Breast epithelium (tissue), 4 donors: ENCODE data around the gene TOMM70. TPM values are rescaled to one million over a fixed set of nuclear protein-coding genes. Genes with fewer than 3 reads are reported as not detected.
"Not testable (repeated sequence)": the region's sequence is repeated elsewhere in the genome, so short reads cannot be mapped to it uniquely, and the experiment has no call there.

Experiments used
- DNase-seq, 2 donors: peaks; one replicate each; pipeline ENCODE4 v3.0.0-alpha.2; 2019; ENCODE audit warnings: low spot score in 2 of 2
- H3K27ac ChIP-seq, 2 donors: fragments of 200-600 bp; sonication (generic) in 1 of 2; one replicate each; pipeline ENCODE4 v1.5.1; 2016 to 2019; ENCODE audit warnings: mild to moderate bottlenecking in 1 of 2
- H3K27me3 ChIP-seq, 2 donors: fragments of 200-600 bp; sonication (generic) in 1 of 2; one replicate each; pipeline versions ENCODE4 v1.5.1 to v1.6.0; 2017 to 2019; ENCODE audit warnings: control low read depth in 1 of 2, mild to moderate bottlenecking in 1 of 2
- H3K36me3 ChIP-seq: fragments of 200-600 bp; one replicate; pipeline ENCODE4 v1.5.1; 2019
- H3K4me1 ChIP-seq, 2 donors: fragments of 200-600 bp; sonication (generic); one replicate each; pipeline ENCODE4 v1.5.1; 2016 to 2019; ENCODE audit warnings: control low read depth in 1 of 2
- H3K4me3 ChIP-seq, 3 donors: fragments of 200-600 bp; sonication (generic); 1 replicate in 2 of 3; 2 replicates in 1 of 3; pipeline ENCODE4 v1.5.1; 2016 to 2019; ENCODE audit warnings: mild to moderate bottlenecking in 3 of 3, moderate library complexity in 2 of 3
- H3K9me3 ChIP-seq, 2 donors: fragments of 200-600 bp; sonication (generic) in 1 of 2; one replicate each; pipeline ENCODE4 v1.5.1; 2016 to 2019; ENCODE audit warnings: control low read depth in 1 of 2
- POLR2A ChIP-seq: fragments of 450-650 bp; IDR thresholded peaks from one replicate; pipeline ENCODE4 v1.6.1; 2016; ENCODE audit warnings: antibody characterized with exemption, mild to moderate bottlenecking, moderate library complexity
- POLR2AphosphoS5 ChIP-seq, 3 donors: sonication (generic); formaldehyde crosslinking; IDR thresholded peaks; one replicate each; pipeline ENCODE4 v1.6.1; 2017; ENCODE audit warnings: antibody characterized with exemption in 3 of 3
- intact Hi-C: fragments of 100-400 bp; cut with DNase I; formaldehyde crosslinking; loops from one replicate; pipeline ENCODE4 v1.15.1; 2023; ENCODE audit warnings: low total_unique reads
- total RNA-seq, 3 donors: library from RNA; depleted of rRNA; stranded (reverse); fragments of >200 nt; gene quantifications; one replicate each; pipeline ENCODE4 v1.1.0, GENCODE V29; 2016
- TF ChIP-seq, protein P1 (sequence below), 3 donors: fragments of 450-650 bp; IDR thresholded peaks; one replicate each; pipeline ENCODE4 v1.5.1; 2016 to 2017; ENCODE audit warnings: antibody characterized with exemption in 3 of 3, mild to moderate bottlenecking in 3 of 3, moderate library complexity in 3 of 3

Gene TOMM70
- total RNA-seq = 10 to 100 TPM; 47.9 to 59.7 (median 50.5) TPM

DNA sequence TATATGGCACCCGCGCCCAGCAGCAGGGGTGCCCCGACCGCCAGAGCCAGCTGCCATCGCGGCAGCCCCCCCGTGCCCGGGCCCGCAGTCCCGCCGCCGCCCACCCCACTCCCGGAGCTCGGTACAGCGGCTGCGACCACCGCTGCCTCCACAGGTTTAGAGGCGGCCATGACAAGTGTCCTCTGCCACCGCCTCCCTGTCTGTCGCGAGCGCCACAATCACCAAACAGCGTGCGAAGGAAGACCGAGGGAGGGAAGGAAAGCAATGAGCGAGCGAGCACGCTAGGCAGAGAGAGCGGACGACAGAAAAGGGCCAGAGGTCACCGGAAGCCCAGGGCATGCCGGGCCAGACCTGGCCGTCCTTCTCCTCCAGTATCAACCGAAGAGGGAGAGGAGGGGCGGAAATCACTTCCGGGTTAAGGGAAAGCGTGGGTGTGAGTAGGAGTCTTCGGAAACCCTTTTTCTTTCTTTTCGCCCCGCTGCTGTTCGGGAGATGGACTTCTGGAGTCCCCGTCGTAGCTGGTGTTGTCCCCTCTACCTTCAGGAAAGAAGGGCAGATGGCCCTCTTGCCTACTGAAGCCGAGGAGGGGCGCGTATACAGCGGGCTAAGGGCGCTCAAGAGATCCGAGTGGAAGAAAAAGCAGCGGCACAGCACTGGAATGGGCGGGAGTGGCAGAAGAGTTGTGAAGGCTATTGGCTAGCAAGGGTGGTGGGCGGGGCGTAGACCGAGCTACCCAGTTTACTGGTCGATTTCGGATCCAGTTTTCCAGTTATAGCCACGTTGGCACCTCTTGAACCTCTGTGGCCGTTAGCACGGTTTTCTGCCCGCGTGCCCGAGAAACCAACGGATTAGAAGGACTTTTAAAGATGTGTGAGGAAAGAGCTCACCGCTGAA, at the start of gene TOMM70, which contains the start of gene LNP1:
Gene TOMM70, minus strand, starts transcription at position 310 of the 894 bp plus-strand sequence. Its CDS starts 140 bp downstream, at position 170.
Gene LNP1, plus strand, starts transcription at position 760 of the 894 bp plus-strand sequence. CDS start 28,191 bp downstream, outside the sequence.
- Histone ChIP-seq H3K36me3 (no peaks in the 10 kb centered on the region), H3K9me3 (no peaks in the 10 kb centered on the region), H3K27ac (peak within 1 kb of the TSS; percentile 88 to 93), H3K4me3 (peak within 1 kb of the TSS; percentile 97 to 99 (median 98)), H3K27me3 (no peaks in the 10 kb centered on the region), H3K4me1 (peaks cover 0 to 21% of the 10 kb centered on the region in 2 donors)
- TF ChIP-seq, protein P1, sequence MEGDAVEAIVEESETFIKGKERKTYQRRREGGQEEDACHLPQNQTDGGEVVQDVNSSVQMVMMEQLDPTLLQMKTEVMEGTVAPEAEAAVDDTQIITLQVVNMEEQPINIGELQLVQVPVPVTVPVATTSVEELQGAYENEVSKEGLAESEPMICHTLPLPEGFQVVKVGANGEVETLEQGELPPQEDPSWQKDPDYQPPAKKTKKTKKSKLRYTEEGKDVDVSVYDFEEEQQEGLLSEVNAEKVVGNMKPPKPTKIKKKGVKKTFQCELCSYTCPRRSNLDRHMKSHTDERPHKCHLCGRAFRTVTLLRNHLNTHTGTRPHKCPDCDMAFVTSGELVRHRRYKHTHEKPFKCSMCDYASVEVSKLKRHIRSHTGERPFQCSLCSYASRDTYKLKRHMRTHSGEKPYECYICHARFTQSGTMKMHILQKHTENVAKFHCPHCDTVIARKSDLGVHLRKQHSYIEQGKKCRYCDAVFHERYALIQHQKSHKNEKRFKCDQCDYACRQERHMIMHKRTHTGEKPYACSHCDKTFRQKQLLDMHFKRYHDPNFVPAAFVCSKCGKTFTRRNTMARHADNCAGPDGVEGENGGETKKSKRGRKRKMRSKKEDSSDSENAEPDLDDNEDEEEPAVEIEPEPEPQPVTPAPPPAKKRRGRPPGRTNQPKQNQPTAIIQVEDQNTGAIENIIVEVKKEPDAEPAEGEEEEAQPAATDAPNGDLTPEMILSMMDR (IDR thresholded peaks at IDR 0.05) = no peak
- TF ChIP-seq POLR2AphosphoS5 (IDR thresholded peaks at IDR 0.05) = peak; percentile 78 to 84 (median 82)
- DNase-seq = peak; percentile 93 to 97
- intact Hi-C loops = no loop called here

DNA sequence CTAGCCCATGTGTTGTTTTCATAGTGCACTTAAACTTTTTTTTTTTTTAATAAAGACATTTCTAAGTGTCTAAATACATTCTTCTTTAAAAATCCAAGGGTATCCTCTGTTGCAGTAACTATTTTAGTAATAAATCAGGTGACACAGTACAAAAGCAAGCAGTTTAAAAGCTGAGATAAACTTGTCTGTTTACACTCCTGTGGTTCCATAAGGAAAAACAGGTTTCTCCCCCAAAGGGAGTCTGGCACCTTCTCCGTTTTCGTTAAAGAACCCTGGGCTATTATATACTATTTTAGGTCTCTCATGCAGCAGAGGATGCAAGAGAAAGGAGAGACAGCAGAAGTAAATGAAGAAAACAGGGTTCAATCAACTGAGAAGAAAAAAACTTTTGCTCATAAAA, 48.3 kb upstream of the TOMM70 start:
- H3K36me3 ChIP-seq = no peaks in the 10 kb centered on the region
- no peaks in the 10 kb centered on the region for H3K27me3 ChIP-seq
- DNase-seq = no peak
- H3K4me1 ChIP-seq = no peaks in the 10 kb centered on the region
- no peak overlapping the region for H3K27ac ChIP-seq
- H3K4me3 ChIP-seq = no peak overlapping the region
- TF ChIP-seq, protein P1 (IDR thresholded peaks at IDR 0.05) = no peak
- TF ChIP-seq POLR2AphosphoS5 (IDR thresholded peaks at IDR 0.05) = no peak
- TF ChIP-seq POLR2A = no peak
- intact Hi-C loops = no loop called here
- H3K9me3 ChIP-seq = no peaks in the 10 kb centered on the region

DNA sequence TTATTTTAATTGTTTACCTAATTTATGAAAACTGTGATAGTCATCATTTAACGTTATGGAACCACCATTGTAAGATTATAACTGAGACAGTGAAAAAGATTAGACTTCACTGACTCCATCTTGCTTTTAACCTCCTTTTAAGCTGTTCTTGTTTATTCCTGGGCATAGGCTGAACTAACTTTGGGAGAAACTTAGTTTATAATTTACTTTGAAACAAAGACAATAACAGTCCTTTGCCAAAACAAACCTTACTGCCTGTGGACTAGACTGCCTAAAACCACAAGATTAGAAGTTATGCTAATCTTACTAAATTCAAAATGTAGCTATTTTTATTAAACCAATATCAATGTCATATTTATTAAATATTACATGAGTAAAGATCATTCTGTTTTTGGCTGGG, 47.2 kb upstream of the TOMM70 start:
- no peaks in the 10 kb centered on the region for H3K9me3 ChIP-seq
- no peaks in the 10 kb centered on the region for H3K27me3 ChIP-seq
- no peak for DNase-seq
- H3K4me1 ChIP-seq = no peaks in the 10 kb centered on the region
- intact Hi-C loops = no loop called here
- no peak overlapping the region for H3K4me3 ChIP-seq
- H3K36me3 ChIP-seq = no peaks in the 10 kb centered on the region
- H3K27ac ChIP-seq = no peak overlapping the region
- no peak for TF ChIP-seq POLR2A
- TF ChIP-seq POLR2AphosphoS5 (IDR thresholded peaks at IDR 0.05) = no peak
- TF ChIP-seq, protein P1 (IDR thresholded peaks at IDR 0.05) = no peak

DNA sequence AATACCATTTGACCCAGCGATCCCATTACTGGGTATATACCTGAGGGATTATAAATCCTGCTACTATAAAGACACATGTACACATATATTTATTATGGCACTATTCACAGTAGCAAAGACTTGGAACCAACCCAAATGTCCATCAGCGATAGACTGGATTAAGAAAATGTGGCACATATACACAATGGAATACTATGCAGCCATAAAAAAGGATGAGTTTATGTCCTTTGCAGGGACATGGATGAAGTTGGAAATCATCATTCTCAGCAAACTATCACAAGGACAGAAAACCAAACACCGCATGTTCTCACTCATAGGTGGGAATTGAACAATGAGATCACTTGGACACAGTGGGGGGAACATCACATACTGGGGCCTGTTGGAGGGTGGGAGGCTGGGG, 46.2 kb upstream of the TOMM70 start:
- H3K27me3 ChIP-seq, intact Hi-C loops, H3K4me1 ChIP-seq, H3K36me3 ChIP-seq, H3K4me3 ChIP-seq, H3K9me3 ChIP-seq, DNase-seq, H3K27ac ChIP-seq: not testable (repeated sequence)

DNA sequence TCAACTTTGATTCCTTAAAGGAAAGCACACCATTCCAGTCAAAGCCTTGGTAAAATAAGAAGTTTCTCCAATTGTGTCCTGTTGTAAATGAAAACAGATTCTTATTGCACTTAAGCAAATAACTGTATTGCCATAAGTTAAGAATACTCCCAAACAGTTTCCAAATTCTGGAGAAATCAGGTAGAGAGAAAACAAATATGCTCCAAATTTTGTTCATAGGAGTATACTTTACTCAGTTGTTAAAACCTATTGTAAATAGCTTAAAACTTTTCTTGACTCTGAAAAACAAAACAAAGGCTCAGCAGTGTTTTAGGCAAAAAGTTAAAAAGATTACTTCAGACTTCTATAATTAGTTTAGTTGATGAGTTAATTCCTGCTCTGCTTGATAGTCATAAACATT, 42.8 kb upstream of the TOMM70 start:
- TF ChIP-seq POLR2AphosphoS5 (IDR thresholded peaks at IDR 0.05) = no peak
- TF ChIP-seq, protein P1 (IDR thresholded peaks at IDR 0.05) = no peak
- no peak for TF ChIP-seq POLR2A
- H3K27ac ChIP-seq = no peak overlapping the region
- DNase-seq = no peak
- H3K36me3 ChIP-seq = no peaks in the 10 kb centered on the region
- H3K4me1 ChIP-seq = no peaks in the 10 kb centered on the region
- H3K27me3 ChIP-seq = no peaks in the 10 kb centered on the region
- no peaks in the 10 kb centered on the region for H3K9me3 ChIP-seq
- intact Hi-C loops = no loop called here
- no peak overlapping the region for H3K4me3 ChIP-seq
